Progenitor cell of endocrine pancreas (in vitro differentiated cells): ENCODE results near the gene TMTC2. TPM values are rescaled to one million over a fixed set of nuclear protein-coding genes. Genes with fewer than 3 reads are reported as not detected.

Experiments
- DNase-seq: peaks from one replicate; pipeline ENCODE4 v3.0.0; 2021; ENCODE audit warnings: low spot score; ENCODE audit not compliant: unreplicated experiment
- H3K27ac Mint-ChIP-seq: 2 replicates; pipeline ENCODE4 v1.8.0; 2021; ENCODE audit warnings: mild to moderate bottlenecking, moderate library complexity, mixed read lengths
- H3K27me3 Mint-ChIP-seq: 2 replicates; pipeline ENCODE4 v1.8.0; 2021; ENCODE audit warnings: mixed read lengths
- H3K36me3 Mint-ChIP-seq: 2 replicates; pipeline ENCODE4 v1.8.0; 2022; ENCODE audit warnings: mixed read lengths; ENCODE audit not compliant: insufficient read depth
- H3K4me1 Mint-ChIP-seq: 2 replicates; pipeline ENCODE4 v1.8.0; 2021; ENCODE audit warnings: low read depth, mixed read lengths
- H3K4me3 Mint-ChIP-seq: 2 replicates; pipeline ENCODE4 v1.8.0; 2021; ENCODE audit warnings: low read depth, mild to moderate bottlenecking, moderate library complexity, mixed read lengths
- H3K9me3 Mint-ChIP-seq: 2 replicates; pipeline ENCODE4 v1.8.0; 2021; ENCODE audit warnings: low read depth, mixed read lengths
- total RNA-seq: library from RNA; stranded (reverse); gene quantifications from 2 replicates; pipeline ENCODE4 v1.2.1, GENCODE V29; 2021
- TF ChIP-seq, protein P1 (sequence below): fragments of 200-600 bp; sonication (generic); IDR thresholded peaks from one replicate; pipeline ENCODE4 v1.5.0; 2021; ENCODE audit warnings: antibody characterized with exemption, mild to moderate bottlenecking; ENCODE audit not compliant: unreplicated experiment

The TMTC2 gene
- total RNA-seq, 1 donor from 2014 or later, result 15.4 TPM

DNA sequence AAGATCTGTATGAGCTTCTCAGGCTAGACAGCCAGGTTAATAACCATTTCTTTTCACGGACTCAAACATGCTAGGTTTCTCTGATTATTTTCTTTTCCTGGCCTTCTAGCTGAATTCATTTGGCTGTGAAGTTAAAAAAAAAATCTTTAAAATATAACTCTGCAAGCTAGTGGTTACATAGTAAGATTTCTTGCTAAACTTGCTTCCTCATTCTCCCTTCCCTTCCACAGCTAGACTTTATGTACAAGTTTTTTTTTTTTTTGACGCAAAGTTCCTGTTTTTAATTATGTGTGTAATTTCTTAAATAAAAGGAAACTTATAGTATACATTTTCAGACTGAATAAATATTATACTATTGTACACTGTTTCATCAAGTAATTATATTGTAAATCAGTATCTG, 145.4 kb downstream of the TMTC2 start:
- Mint-ChIP-seq H3K36me3 (no peaks in the 10 kb centered on the region), H3K4me1 (no peaks in the 10 kb centered on the region), H3K9me3 (no peaks in the 10 kb centered on the region), H3K4me3 (no peak overlapping the region), H3K27me3 (no peaks in the 10 kb centered on the region), H3K27ac (no peak overlapping the region)
- TF ChIP-seq, protein P1, sequence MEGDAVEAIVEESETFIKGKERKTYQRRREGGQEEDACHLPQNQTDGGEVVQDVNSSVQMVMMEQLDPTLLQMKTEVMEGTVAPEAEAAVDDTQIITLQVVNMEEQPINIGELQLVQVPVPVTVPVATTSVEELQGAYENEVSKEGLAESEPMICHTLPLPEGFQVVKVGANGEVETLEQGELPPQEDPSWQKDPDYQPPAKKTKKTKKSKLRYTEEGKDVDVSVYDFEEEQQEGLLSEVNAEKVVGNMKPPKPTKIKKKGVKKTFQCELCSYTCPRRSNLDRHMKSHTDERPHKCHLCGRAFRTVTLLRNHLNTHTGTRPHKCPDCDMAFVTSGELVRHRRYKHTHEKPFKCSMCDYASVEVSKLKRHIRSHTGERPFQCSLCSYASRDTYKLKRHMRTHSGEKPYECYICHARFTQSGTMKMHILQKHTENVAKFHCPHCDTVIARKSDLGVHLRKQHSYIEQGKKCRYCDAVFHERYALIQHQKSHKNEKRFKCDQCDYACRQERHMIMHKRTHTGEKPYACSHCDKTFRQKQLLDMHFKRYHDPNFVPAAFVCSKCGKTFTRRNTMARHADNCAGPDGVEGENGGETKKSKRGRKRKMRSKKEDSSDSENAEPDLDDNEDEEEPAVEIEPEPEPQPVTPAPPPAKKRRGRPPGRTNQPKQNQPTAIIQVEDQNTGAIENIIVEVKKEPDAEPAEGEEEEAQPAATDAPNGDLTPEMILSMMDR, result no peak
- DNase-seq, result no peak

DNA sequence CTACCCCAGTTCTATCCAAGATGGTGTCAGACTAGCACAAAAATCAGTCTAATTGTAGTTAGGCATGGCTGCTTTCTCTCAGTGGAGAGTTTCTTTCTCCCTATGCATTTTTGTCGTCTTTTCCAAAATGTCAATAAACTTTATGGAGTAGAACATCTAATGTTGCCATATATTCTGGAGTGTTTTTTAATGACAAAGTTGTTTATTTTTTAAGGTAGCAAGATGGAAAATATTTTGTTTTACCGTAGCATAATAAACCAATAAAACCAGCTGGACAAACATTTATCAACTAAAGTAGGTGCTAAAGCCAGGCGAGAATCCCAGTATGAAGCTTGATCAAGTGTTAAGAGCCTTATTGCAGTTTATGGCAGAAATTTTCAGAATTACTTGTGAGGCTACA, 146.3 kb downstream of the TMTC2 start:
- Mint-ChIP-seq H3K36me3 (no peaks in the 10 kb centered on the region), H3K4me1 (peaks cover under 1% of the 10 kb centered on the region), H3K27ac (no peak overlapping the region), H3K27me3 (no peaks in the 10 kb centered on the region), H3K4me3 (no peak overlapping the region), H3K9me3 (no peaks in the 10 kb centered on the region)
- no peak for DNase-seq
- TF ChIP-seq, protein P1, result no peak

GRCh38 chr12:82833481-82833880, 146.8 kb downstream of the TMTC2 start:
- no peak overlapping the region for H3K4me3 Mint-ChIP-seq
- H3K4me1 Mint-ChIP-seq, result peaks cover 5% of the 10 kb centered on the region
- H3K9me3 Mint-ChIP-seq, result no peaks in the 10 kb centered on the region
- no peak for DNase-seq
- H3K27me3 Mint-ChIP-seq, result no peaks in the 10 kb centered on the region
- H3K36me3 Mint-ChIP-seq, result no peaks in the 10 kb centered on the region
- H3K27ac Mint-ChIP-seq, result no peak overlapping the region
- TF ChIP-seq, protein P1, result no peak

GRCh38 chr12:82835217-82835616, 148.5 kb downstream of the TMTC2 start:
- peak overlapping the region; percentile 43 for H3K27ac Mint-ChIP-seq

DNA sequence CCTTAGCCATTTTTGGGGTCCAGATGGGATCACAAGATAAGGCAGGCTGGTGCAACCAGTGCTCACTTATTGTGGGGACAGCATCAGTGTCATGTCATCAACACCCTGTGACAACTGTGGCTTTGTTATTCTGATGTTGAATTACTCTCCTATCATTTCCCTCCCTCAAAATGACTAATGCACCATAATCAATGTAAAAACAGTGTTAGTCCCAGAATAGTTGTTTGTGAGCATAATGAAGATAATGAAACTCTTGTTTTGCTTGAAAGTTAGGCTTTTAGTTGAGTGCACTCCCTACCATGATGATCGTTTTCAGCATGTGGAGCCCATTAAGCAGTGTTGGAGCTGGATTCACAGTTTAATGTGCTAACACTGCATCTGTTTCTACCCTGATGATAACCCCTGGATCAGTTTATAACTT, 151.4 kb downstream of the TMTC2 start:
- no peak for DNase-seq
- H3K9me3 Mint-ChIP-seq, result no peaks in the 10 kb centered on the region
- H3K4me3 Mint-ChIP-seq, result no peak overlapping the region
- TF ChIP-seq, protein P1, result no peak
- H3K4me1 Mint-ChIP-seq, result peaks cover 17% of the 10 kb centered on the region
- H3K27me3 Mint-ChIP-seq, result no peaks in the 10 kb centered on the region
- no peaks in the 10 kb centered on the region for H3K36me3 Mint-ChIP-seq
- H3K27ac Mint-ChIP-seq, result no peak overlapping the region

More at GRCh38 chr12:82835217-82835616, 148.5 kb downstream of the TMTC2 start:
- H3K36me3 Mint-ChIP-seq, result no peaks in the 10 kb centered on the region
- peaks cover 11% of the 10 kb centered on the region for H3K4me1 Mint-ChIP-seq
- DNase-seq, result no peak
- H3K9me3 Mint-ChIP-seq, result no peaks in the 10 kb centered on the region
- H3K4me3 Mint-ChIP-seq, result no peak overlapping the region
- TF ChIP-seq, protein P1, result no peak
- H3K27me3 Mint-ChIP-seq, result no peaks in the 10 kb centered on the region
